Measurements from ENCODE around the gene JAZF1.

Gene JAZF1

DNA sequence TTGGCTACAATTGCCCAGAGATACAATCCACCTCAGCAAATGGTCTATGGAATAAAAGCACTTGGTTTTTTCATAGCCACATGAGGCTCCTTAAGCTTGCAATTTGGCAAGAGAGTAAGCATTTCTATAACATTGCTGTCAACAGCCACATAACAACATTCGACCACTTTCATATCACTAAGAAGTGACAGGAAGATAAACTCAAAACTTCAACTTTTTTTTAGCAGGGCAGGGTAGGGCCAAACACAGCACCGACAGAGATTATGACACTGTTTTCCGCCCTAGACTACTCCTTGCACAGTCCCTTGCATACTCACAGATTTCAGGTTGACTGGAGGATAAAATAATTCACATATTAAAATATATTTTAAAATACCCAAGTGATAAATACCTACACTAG, 185.4 kb downstream of the JAZF1 start:
- Histone ChIP-seq H3K4me3 (ENCODE audit: extremely low read depth, insufficient read depth, low read length, poor library complexity, severe bottlenecking) (no peak overlapping the region), H3K9me3 (ENCODE audit: control insufficient read depth, low read length) (no peaks in the 10 kb centered on the region), H3K36me3 (ENCODE audit: control insufficient read depth, insufficient read depth, low read length) (no peaks in the 10 kb centered on the region), H3K4me1 (ENCODE audit: control insufficient read depth, insufficient read depth, low read length, poor library complexity, severe bottlenecking) (no peaks in the 10 kb centered on the region), H3K27ac (ENCODE audit: low read depth, low read length, severe bottlenecking) (no peak overlapping the region)
- 50 to 69% methylated on average over 1 of the region's 3 CpGs for WGBS, 2 experiments (ENCODE audit: insufficient coverage in 2 of 2)

DNA sequence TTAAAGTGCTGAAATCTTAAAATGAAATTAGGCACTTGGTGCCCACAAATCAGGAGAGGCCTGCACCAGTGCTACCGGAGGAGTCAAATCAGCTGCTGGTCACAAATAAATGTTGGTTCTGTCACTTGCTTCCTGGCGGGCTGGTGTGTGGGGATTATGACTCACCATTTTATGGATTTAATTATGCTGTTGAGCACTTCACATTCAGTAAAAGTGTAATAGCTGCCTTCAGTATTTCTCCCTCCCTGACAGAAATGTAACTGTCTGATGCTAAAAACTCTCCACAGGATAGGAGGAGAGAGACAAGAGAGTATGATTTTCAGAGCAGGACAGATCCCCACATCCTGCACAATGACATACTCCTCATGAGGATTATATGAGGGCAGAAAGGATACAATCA, 186.0 kb downstream of the JAZF1 start:
- no peaks in the 10 kb centered on the region for H3K36me3 ChIP-seq (ENCODE audit: control insufficient read depth, insufficient read depth, low read length)
- H3K4me1 ChIP-seq (ENCODE audit: control insufficient read depth, insufficient read depth, low read length, poor library complexity, severe bottlenecking), result no peaks in the 10 kb centered on the region
- H3K9me3 ChIP-seq (ENCODE audit: control insufficient read depth, low read length), result no peaks in the 10 kb centered on the region
- no peak overlapping the region for H3K4me3 ChIP-seq (ENCODE audit: extremely low read depth, insufficient read depth, low read length, poor library complexity, severe bottlenecking)
- H3K27ac ChIP-seq (ENCODE audit: low read depth, low read length, severe bottlenecking), result no peak overlapping the region
- WGBS, 2 experiments (ENCODE audit: insufficient coverage in 2 of 2), result 82% methylated on average over 1 of the region's 2 CpGs; no CpG with 5 or more reads in 1 of the 2 experiments

DNA sequence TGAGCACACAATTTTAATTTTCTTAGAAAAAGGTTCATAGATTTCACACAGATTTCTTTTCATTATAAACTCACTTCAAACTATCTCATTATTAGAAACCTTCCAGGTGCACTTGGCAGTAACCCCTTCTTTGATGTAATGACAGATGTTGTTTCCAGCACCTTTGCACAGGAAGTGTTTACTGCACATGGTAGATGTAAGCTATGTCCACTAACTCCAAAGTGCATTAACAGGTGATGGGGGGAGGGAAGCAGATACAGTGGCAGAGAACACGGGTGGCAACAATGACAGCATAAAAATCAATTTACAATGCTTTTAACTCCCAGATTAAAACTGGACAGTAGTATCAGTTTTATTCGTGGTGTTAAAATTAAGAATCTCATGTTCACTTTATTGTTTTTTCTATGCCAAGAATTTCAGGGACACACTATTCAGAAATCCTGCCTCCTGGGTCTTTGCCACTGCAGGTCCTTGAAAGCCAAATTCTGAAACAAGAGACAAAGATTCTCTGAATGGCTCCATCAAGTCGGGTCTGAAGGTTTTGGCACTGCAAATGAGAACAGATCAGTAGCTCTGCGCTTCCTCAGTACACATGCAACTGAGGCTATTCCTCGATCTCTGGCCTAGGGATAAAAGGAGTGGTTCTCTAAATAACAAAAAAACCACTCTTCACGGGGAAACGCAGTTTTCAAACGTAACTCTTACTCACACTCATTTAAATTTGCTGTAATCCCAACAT, 187.7 kb downstream of the JAZF1 start:
- H3K9me3 ChIP-seq (ENCODE audit: control insufficient read depth, low read length), result no peaks in the 10 kb centered on the region
- H3K36me3 ChIP-seq (ENCODE audit: control insufficient read depth, insufficient read depth, low read length), result no peaks in the 10 kb centered on the region
- no peak overlapping the region for H3K27ac ChIP-seq (ENCODE audit: low read depth, low read length, severe bottlenecking)
- no peak overlapping the region for H3K4me3 ChIP-seq (ENCODE audit: extremely low read depth, insufficient read depth, low read length, poor library complexity, severe bottlenecking)
- no peaks in the 10 kb centered on the region for H3K4me1 ChIP-seq (ENCODE audit: control insufficient read depth, insufficient read depth, low read length, poor library complexity, severe bottlenecking)
- WGBS, 2 experiments (ENCODE audit: insufficient coverage in 2 of 2), result 82 to 87% methylated on average over 3 to 4 of the region's 8 CpGs

- H3K4me1 ChIP-seq (ENCODE audit: control insufficient read depth, insufficient read depth, low read length, poor library complexity, severe bottlenecking), result no peaks in the 10 kb centered on the region
- H3K36me3 ChIP-seq (ENCODE audit: control insufficient read depth, insufficient read depth, low read length), result no peaks in the 10 kb centered on the region
- no peak overlapping the region for H3K4me3 ChIP-seq (ENCODE audit: extremely low read depth, insufficient read depth, low read length, poor library complexity, severe bottlenecking)
- no peak overlapping the region for H3K27ac ChIP-seq (ENCODE audit: low read depth, low read length, severe bottlenecking)
- 100% methylated on average over 1 to 2 of the region's 4 CpGs for WGBS, 2 experiments (ENCODE audit: insufficient coverage in 2 of 2)
- no peaks in the 10 kb centered on the region for H3K9me3 ChIP-seq (ENCODE audit: control insufficient read depth, low read length)
Observed at GRCh38 chr7:27992097-27992496, 188.5 kb downstream of the JAZF1 start.

- Histone ChIP-seq H3K9me3 (ENCODE audit: control insufficient read depth, low read length) (no peaks in the 10 kb centered on the region), H3K36me3 (ENCODE audit: control insufficient read depth, insufficient read depth, low read length) (no peaks in the 10 kb centered on the region), H3K4me1 (ENCODE audit: control insufficient read depth, insufficient read depth, low read length, poor library complexity, severe bottlenecking) (no peaks in the 10 kb centered on the region), H3K4me3 (ENCODE audit: extremely low read depth, insufficient read depth, low read length, poor library complexity, severe bottlenecking) (no peak overlapping the region), H3K27ac (ENCODE audit: low read depth, low read length, severe bottlenecking) (no peak overlapping the region)
Observed at GRCh38 chr7:27991006-27991528, 189.5 kb downstream of the JAZF1 start.

- no peaks in the 10 kb centered on the region for H3K36me3 ChIP-seq (ENCODE audit: control insufficient read depth, insufficient read depth, low read length)
- peaks cover 4% of the 10 kb centered on the region for H3K9me3 ChIP-seq (ENCODE audit: control insufficient read depth, low read length)
- no peaks in the 10 kb centered on the region for H3K4me1 ChIP-seq (ENCODE audit: control insufficient read depth, insufficient read depth, low read length, poor library complexity, severe bottlenecking)
- no CpG with 5 or more reads among the region's 1 CpG for WGBS, 2 experiments (ENCODE audit: insufficient coverage in 2 of 2)
- H3K4me3 ChIP-seq (ENCODE audit: extremely low read depth, insufficient read depth, low read length, poor library complexity, severe bottlenecking), result no peak overlapping the region
- no peak overlapping the region for H3K27ac ChIP-seq (ENCODE audit: low read depth, low read length, severe bottlenecking)
Observed at GRCh38 chr7:27976531-27976930, 204.1 kb downstream of the JAZF1 start.

DNA sequence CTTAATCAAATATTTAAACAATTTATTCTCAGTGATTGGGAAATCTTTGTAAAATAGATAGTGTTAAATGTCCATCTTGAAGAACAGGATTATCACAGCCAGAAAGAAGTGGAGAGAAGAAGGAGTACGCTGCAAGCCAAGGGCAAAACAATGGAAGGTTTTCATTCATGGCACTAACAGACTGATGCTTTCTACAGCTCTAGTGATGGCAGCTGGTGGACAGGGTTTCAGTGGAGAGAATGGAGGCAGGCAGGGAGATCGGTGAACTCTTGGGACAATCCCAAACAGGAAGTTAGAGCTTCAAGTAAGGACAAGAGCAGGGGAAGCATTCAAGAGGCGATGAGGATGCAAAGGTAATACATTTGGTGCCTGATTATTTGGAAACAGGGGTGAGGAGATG, 207.0 kb downstream of the JAZF1 start:
- Histone ChIP-seq H3K27ac (ENCODE audit: low read depth, low read length, severe bottlenecking) (no peak overlapping the region), H3K4me1 (ENCODE audit: control insufficient read depth, insufficient read depth, low read length, poor library complexity, severe bottlenecking) (no peaks in the 10 kb centered on the region), H3K9me3 (ENCODE audit: control insufficient read depth, low read length) (no peaks in the 10 kb centered on the region), H3K4me3 (ENCODE audit: extremely low read depth, insufficient read depth, low read length, poor library complexity, severe bottlenecking) (no peak overlapping the region), H3K36me3 (ENCODE audit: control insufficient read depth, insufficient read depth, low read length) (no peaks in the 10 kb centered on the region)
- 89 to 98% methylated on average over 3 of the region's 3 CpGs for WGBS, 2 experiments (ENCODE audit: insufficient coverage in 2 of 2)

- no peaks in the 10 kb centered on the region for H3K9me3 ChIP-seq (ENCODE audit: control insufficient read depth, low read length)
- no peaks in the 10 kb centered on the region for H3K36me3 ChIP-seq (ENCODE audit: control insufficient read depth, insufficient read depth, low read length)
- WGBS, 2 experiments (ENCODE audit: insufficient coverage in 2 of 2), result 78 to 88% methylated on average over 1 of the region's 2 CpGs
- no peak overlapping the region for H3K27ac ChIP-seq (ENCODE audit: low read depth, low read length, severe bottlenecking)
- no peak overlapping the region for H3K4me3 ChIP-seq (ENCODE audit: extremely low read depth, insufficient read depth, low read length, poor library complexity, severe bottlenecking)
- no peaks in the 10 kb centered on the region for H3K4me1 ChIP-seq (ENCODE audit: control insufficient read depth, insufficient read depth, low read length, poor library complexity, severe bottlenecking)
Observed at GRCh38 chr7:27972276-27972675, 208.3 kb downstream of the JAZF1 start.

- Histone ChIP-seq H3K36me3 (ENCODE audit: control insufficient read depth, insufficient read depth, low read length) (no peaks in the 10 kb centered on the region), H3K9me3 (ENCODE audit: control insufficient read depth, low read length) (no peaks in the 10 kb centered on the region), H3K4me3 (ENCODE audit: extremely low read depth, insufficient read depth, low read length, poor library complexity, severe bottlenecking) (no peak overlapping the region), H3K27ac (ENCODE audit: low read depth, low read length, severe bottlenecking) (no peak overlapping the region), H3K4me1 (ENCODE audit: control insufficient read depth, insufficient read depth, low read length, poor library complexity, severe bottlenecking) (no peaks in the 10 kb centered on the region)
- 91 to 96% methylated on average over 9 to 10 of the region's 12 CpGs for WGBS, 2 experiments (ENCODE audit: insufficient coverage in 2 of 2)
Observed at GRCh38 chr7:27971171-27971812, 209.3 kb downstream of the JAZF1 start.

- Histone ChIP-seq H3K27ac (ENCODE audit: low read depth, low read length, severe bottlenecking) (no peak overlapping the region), H3K36me3 (ENCODE audit: control insufficient read depth, insufficient read depth, low read length) (no peaks in the 10 kb centered on the region), H3K9me3 (ENCODE audit: control insufficient read depth, low read length) (no peaks in the 10 kb centered on the region), H3K4me1 (ENCODE audit: control insufficient read depth, insufficient read depth, low read length, poor library complexity, severe bottlenecking) (no peaks in the 10 kb centered on the region), H3K4me3 (ENCODE audit: extremely low read depth, insufficient read depth, low read length, poor library complexity, severe bottlenecking) (no peak overlapping the region)
- no CpG with 5 or more reads among the region's 4 CpGs for WGBS, 2 experiments (ENCODE audit: insufficient coverage in 2 of 2)
Observed at GRCh38 chr7:27970350-27970749, 210.2 kb downstream of the JAZF1 start.

- no peak overlapping the region for H3K27ac ChIP-seq (ENCODE audit: low read depth, low read length, severe bottlenecking)
- no peaks in the 10 kb centered on the region for H3K36me3 ChIP-seq (ENCODE audit: control insufficient read depth, insufficient read depth, low read length)
- no peaks in the 10 kb centered on the region for H3K4me1 ChIP-seq (ENCODE audit: control insufficient read depth, insufficient read depth, low read length, poor library complexity, severe bottlenecking)
- no peak overlapping the region for H3K4me3 ChIP-seq (ENCODE audit: extremely low read depth, insufficient read depth, low read length, poor library complexity, severe bottlenecking)
- 90% methylated on average over 5 to 6 of the region's 6 CpGs for WGBS, 2 experiments (ENCODE audit: insufficient coverage in 2 of 2)
- H3K9me3 ChIP-seq (ENCODE audit: control insufficient read depth, low read length), result no peaks in the 10 kb centered on the region
Observed at GRCh38 chr7:27969346-27969745, 211.2 kb downstream of the JAZF1 start.
